HL-60/S4 (cell line): ENCODE results near the gene PACS2.
"Not testable (repeated sequence)": the region's sequence is repeated elsewhere in the genome, so short reads cannot be mapped to it uniquely, and the experiment has no call there.

Experiments used
- in situ Hi-C: fragments of 300-500 bp; cut with MboI; formaldehyde crosslinking; loops from 2 replicates; pipeline ENCODE4 v1.14.3; 2022; ENCODE audit warnings: low sequenced_read_pairs

The PACS2 gene

DNA sequence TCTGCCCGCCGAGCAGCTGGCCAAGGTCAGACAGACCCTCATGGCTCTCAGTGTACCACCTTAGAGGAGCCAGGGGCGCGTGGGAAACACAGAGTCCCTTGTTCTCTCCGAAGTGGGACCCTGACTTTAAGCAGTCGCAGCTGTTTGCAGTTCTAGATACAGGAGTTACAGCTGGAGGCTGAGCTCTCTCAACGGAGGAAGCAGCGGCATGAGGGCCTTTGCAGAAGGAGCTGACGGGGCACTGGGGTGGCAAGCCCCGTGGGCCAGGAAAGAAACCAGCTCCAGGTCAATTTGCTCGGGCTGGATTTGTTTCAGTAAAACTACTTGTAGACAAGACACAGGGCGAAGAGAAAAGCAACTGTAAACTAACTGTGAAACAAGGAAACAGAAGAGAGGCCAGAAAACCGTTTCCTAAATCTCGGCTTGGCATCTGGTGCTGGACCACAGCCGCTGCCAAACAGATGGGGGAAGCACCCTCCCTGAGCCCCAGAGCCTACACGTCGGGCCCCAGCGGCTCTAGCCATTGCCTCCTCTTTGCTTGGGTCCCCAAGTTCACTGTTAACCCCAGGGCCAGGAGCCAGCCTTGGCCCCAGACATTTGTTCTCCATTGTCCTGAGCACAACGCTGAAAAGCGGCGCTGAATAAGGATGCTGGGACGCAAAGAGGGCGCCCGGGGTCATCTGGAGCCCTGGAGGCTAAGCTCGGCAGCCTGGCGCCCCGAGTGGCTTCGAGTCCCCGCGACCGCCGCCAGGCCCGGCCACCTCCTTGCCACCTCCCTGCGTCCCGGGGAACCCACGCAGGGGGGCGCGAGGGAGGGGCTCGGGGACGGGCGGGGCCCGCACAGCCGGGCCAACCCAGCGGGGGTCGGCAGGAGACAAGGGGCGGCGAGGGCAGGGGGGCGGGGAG is 914 bp upstream of the PACS2 start:
- in situ Hi-C loops: no loop called here

DNA sequence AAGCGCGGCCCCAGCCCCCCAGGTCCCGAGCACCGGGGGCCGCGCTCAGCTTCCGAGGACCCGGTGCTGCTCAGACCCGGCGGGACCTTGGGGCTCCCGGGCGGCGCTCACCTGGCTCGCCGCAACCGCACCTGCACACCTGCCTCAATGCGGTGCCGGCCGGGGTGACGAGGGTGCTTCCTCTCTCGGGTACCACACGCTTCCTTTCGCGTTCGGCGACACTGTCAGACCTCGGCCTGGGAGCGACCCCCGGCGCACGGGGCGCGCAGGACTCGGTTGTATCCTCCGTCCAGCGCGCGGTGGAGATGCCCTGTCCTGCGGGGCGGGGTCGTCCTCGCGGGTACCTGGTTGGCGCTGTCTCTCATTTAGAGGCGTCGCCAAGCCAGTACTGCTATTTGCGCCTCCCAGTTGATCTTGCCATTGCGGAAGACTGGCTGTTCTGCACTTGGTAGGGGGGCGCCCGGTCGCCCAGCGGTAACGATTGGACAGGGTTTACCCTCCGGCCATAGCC is 718 bp downstream of the PACS2 start:
- in situ Hi-C loops: no loop called here

DNA sequence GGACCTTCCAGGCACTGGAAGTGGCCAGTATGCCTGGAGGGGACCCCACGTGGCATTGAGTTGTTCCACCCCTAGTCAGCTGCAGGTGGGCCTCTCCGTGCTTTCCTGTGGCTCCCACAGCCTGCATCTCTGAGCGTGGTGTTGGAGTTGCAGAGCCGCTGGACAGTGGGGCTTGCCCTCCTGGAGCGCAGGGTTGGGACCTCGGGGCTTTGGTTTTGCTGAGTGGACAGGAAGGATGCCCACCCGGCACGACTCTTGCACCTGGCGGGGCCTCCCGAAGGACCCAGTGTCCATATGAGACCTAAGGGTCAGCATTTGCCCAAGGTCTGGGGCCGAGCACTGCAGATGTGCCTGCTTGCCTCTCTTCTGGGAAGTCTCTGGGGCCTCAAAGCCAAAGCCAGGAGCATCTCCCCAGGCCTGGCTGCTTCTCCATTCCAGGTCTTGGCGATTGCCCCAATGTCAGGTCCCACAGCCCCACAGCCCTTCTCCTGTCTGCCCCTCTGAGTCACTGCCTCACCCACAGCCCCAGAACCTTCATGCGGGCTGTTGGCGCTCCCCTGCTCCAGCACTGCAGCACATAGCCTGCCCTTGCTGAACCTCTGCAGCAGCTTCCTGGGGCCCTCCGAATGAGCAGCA is 1.5 kb downstream of the PACS2 start:
- in situ Hi-C loops: no loop called here

DNA sequence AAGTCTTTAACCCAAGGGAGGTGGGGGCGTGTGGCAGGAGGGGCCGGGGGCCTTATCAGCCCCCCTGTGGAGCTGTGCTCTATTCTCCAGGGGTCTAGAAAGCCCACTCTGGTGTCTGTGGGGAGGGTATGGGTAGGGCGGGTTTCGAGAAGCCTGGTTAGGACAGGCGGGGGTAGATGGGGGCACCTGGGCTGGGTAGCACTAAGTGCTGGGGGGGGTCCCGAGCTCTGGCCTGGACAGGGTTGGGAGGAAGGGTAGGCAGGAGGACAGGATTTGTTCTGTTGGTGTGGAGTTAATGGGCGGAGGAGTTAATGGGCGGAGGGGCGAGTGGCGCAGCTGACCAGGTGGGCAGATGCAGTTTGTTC is 2.0 kb downstream of the PACS2 start:
- in situ Hi-C loops: no loop called here

DNA sequence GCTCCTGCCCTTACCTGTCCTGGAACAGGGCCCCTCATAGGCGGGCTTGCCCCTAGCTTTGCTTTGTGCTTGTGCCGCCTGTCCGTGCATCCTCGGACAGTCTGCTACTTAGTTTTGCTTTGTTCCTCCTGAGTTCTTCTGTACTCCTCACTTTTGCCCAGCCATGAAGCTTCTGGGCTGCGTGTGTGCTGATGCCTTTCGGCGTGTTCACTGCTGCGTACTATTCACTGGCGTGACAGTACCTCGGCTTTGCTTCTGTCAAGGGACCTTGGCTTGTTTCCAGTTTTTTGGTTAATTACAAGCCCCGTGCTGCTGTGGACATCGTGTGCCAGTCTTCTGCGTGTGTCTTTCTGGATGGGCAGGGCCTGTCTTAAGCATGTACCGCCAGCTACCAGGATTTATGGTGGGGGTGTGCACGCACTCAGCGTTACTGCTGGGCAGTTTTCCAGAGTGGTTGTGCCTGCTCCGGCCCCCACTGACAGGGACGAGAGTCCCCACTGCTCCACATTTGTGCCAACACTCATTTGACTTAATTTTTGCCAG is 2.5 kb downstream of the PACS2 start:
- in situ Hi-C loops: no loop called here

DNA sequence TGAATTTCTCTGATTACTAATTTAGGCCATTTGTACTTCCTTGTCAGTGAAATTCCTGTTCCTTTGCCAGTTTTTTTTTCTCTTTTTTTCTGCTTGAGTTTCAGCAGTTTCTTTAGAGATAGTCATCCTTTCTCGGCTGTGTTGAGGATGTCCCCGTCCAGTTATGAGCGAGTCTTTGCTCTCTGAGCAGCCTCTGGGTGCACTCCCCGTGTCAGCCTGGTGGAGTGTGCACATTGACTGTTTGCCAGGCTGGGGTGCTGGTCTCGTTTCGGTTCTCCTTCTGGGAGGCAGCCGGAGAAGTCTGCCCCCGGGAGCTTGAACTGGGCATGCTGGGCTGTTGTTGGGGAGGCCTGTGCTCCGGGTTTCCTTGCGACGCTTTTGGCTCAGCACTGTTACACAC is 3.0 kb downstream of the PACS2 start:
- in situ Hi-C loops: no loop called here

DNA sequence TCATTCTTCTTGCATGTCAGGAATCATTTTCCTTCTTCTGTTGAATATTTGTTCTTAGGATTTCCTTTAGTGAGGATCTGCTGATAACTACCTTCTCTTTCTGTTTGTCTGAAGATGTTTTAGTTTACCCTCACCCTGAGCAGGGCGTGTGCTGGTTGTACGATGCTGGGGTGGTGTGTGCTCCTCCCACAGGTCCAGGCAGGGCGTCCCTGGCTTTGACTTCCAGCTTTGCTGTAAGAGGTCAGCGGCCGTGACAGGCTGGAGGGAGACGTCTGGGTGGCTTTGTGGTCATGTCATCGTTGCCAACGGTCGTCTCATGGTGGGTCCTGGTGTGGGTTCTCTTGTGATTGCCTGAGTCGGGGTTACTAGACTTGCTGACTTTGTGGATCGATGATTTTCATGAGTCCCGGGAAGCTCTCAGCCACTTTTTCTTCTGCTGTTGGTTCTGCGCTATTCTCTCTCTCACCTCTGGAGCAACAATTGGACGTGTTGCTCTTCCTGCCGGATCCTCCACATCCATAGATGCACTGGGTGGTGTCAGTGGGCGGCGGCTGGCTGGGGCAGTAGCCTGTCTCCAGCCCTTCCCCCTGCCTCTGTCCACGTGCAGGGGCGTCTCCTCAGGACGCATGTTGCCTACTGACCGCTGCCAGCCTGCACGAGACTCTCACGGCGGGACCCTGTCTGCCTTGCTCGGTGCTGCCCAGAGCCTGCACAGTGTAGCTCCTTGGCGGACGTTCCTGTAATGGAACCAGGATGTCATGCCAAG is 8.4 kb downstream of the PACS2 start:
- in situ Hi-C loops: no loop called here

DNA sequence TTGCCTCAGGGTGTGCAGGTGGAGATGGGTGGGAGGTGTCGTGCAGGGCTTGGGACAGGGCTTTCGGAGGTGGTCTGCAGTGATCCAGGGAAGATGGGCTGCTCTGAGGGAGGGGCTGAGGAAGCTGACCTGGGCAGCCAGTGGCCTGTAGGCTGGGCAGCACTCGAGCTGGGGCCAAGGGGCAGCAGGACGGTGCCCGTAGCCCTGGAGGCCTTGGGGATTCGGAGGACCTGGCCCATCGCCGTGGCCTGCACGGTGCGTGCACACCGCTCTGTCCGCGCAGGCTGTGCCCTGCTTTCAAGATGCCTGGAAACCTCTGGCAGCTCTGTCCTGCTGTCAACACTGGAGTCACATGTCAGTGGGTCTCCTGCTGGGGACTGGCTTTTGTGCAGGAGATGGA is 9.1 kb downstream of the PACS2 start:
- in situ Hi-C loops: no loop called here

DNA sequence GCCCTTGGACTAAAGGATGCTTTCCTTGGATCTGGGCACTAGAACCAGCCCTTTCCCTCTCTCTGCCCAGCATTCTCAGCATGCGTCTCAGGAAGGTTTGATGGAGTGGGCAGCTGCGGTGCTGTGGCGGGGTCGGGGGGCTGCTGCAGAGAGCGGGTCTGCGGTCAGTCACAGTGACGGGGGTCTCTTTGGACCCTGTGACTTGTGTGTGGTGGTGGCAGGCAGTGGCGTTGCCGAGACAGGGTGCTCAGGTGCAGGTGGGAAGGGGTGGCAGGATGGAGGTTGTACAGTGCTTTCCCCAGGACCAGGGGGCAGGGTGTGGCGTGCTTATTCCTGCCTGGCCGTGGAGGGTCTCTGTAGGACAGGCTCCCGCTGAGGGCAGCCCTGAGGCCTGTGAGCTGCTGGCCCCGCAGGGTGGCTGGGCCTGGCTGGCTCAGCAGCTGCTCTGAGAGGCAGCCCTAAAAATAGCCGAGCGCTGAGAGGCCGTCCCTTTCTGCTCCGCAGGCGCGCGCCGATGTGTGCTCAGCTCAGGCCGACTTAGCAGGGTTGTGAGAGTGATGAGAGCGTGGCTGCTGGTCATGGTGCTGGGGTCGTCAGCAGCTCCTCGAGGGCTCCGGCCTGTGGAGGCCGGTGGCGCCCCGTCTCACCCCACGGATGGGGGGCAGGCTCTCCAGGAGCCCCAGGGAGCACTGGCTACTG is 9.7 kb downstream of the PACS2 start:
- in situ Hi-C loops: no loop called here

DNA sequence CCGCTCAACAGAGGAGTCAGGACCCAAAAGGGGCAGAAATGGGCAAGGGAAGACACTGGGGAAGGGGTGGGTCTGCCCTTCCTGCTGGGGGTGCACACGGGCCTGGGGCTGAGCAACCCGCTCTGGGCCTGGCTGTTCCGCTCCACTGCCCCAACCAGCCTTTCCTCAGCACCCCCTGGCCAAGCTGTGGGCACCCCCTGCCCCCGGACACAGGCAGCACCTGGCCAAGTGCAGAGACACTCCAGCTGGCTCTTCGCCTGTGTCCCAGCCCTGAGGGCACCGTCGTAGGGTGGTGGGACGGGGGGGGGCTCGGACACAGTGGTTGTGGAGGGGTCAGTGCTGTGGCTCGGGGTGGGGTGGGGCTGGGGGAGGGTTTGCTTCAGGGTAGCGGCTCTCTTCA is 10.3 kb downstream of the PACS2 start:
- in situ Hi-C loops: no loop called here

DNA sequence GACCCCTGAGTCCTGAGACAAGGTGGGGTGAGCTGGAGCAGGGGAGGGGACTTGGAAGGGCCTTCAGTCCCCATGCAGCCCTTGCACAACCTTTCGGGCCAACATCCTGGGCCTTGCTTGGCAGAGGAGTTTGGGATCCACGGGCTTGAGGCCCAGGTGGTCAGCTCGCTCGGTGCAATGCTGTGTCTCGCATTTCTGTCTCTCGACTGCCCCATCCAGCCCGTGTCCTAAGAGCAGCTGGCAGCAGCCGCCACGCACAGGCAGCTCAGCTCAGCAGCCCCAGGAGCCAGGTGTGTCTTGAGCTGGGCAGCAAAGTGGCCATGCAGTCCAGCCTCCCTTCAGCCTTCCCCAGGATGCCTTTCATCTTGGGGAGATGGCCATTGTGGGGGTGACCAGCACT is 10.8 kb downstream of the PACS2 start:
- in situ Hi-C loops: no loop called here

DNA sequence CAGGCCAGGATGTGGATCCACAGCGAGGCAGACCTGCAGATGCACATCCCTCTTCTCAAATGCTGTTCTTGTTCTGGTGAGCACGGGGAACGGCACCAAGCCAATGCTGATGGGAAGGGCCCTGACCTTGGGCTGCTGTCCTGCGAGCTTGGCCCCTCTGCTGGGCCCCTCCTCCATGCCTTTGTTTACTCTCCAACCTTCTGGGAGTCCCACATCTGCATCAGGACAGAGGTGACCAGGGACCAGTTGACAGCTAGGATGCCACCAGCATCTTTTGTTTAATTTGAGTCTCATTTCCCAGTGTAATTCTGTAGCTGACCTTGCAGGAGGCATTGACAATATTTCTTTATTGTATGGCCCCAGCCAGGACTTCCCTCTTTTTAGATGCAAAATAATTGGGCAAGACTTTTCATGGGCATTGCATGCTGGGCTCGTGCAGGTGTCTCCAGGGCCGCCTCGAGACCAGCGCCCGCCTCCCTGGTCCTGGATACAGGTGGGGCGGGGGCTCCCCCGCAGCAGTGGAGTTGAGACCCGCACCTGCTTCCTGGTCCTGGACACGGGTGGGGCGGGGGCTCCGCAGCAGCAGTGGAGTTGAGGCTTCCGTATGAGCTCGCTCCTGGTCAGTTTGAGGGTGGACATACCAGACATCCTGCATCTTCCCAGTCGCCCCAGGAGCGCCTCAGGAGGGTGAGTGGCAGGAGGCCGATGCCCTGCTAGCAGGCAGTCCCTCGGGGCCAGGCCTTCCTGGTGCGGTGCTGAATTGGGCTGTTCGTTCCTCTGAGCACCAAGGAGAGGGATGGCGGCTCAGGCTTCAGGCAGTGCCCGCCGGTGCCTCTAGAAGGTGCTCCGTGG is 11.4 kb downstream of the PACS2 start:
- in situ Hi-C loops: no loop called here

DNA sequence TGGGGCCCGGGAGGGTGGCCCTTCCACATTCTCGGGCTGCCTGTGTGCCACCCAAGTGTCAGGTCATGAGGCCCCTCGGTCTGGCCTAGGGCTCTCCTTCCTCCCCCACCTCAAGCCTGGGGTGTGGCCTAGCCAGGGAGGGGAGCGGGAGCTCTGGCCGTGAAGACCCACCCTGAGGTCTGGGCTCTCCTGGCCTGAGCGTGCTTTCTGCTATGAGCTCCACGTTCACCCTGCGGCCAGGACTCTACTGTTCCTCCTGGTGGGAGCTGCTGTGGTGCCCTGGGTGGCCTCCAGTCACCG is 12.0 kb downstream of the PACS2 start:
- in situ Hi-C loops: no loop called here

DNA sequence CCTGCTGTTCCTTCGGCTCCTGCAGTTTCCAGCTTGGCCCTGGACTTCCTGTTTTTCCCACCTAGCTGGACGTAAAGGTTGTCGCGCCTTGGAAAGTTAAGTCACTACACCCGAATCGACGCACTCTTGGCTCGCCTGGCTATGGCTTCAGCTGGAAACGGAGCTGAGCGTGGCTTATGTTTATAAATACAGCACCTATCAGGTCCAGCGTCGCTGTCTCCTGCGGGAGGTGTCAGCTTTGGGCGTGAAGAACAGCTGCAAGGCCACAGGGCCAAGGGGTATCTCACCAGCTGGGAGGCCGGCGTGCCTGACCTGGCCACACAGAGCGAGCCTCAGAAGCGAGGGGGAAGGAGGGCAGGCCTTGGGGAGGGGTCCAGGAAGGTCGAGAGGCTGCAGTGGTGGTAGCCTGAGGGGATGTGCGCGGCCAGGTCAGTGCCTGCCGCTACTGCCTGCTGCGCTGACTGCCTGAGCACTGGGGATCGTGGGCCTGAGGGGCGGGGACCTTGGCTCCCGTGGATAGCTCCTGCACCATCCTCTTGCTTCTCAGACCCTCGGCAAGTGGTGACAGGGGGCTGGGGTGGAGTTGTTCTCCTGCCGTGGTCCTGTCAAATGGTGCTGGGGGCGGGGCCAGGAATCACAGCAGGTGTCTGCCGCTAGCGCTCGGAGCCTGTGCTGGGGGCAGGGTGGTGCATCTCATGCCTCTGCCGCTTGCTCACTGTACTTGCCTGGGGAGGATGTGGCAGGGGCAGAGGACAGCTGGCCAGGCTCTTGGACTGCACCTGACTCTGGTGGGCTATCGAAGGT is 12.5 kb downstream of the PACS2 start:
- in situ Hi-C loops: no loop called here

DNA sequence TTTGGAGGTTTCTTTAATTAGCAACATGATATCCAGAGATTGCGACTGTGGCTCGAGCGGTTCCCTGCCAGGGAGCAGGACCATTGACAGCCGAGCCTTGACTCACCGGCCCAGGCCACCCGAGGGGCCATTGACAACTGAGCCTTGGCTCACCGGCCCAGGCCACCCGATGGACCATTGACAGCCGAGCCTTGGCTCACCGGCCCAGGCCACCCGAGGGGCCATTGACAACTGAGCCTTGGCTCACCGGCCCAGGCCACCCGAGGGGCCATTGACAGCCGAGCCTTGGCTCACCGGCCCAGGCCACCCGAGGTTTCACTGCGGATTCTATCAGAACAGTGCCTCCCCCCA is 13.1 kb downstream of the PACS2 start:
- in situ Hi-C loops: not testable (repeated sequence)

DNA sequence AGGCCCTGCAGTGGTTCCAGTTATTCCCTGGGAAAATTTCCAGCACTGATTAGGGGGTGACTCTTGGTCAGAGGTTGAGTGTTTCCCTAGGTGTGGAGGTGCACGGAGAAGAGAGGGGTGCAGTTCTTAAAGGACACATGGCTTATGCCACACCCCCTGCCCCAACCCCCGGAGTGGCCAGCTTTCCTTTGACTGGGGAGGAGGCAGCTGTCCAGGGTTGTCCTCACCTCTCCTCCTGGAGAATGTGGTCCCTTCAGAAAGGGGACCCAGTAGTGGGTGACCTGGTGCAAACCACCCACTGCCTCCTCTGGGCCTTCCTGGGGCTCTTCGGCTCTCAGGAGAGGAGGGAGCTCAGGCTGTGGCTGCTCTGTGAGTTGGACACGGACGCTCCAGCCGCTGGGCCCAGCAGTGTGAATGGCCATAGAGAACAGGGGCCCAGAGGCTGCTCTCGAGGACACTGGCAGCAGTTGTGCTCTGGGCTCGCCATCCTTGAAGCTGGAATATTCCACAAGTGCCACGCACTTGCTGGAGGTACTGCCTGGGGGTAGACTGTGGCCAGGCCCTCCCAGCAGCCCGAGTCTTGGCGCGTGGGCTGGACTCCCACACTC is 13.6 kb downstream of the PACS2 start:
- in situ Hi-C loops: no loop called here

DNA sequence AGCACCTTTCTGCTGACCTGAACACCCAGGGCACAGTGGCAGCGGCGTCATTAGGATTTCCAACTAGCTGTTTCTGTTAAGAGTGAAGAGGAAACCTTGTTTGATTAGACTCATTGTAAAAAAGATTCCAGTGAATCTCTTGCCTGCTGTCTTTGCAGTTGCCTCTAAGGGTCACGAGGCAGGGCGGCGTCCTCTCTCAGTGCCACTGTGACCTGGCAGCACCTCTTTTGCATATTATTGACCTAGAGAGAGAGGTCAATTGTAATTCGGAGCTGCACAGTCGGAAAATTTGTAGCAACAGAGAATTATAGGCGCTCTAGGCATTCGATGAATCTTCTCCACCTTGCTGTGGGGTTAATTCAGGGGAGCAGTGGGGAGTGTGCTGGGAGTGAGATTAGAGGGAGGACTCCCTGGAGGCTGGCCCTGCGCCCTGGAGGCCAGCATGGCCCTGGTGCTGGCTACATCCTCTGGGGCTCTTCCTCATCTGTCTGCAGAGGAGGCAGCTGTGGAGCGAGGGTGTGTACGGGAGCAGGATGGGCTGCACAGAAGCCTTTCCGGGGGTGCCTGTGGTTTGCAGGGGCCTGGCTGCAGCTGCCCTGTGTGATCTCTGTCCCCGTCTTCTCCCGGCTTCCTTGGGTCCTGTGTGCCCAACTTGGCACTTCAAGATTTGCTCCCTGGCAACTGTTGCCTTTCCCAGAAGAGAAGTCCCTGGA is 14.3 kb downstream of the PACS2 start:
- in situ Hi-C loops: no loop called here

DNA sequence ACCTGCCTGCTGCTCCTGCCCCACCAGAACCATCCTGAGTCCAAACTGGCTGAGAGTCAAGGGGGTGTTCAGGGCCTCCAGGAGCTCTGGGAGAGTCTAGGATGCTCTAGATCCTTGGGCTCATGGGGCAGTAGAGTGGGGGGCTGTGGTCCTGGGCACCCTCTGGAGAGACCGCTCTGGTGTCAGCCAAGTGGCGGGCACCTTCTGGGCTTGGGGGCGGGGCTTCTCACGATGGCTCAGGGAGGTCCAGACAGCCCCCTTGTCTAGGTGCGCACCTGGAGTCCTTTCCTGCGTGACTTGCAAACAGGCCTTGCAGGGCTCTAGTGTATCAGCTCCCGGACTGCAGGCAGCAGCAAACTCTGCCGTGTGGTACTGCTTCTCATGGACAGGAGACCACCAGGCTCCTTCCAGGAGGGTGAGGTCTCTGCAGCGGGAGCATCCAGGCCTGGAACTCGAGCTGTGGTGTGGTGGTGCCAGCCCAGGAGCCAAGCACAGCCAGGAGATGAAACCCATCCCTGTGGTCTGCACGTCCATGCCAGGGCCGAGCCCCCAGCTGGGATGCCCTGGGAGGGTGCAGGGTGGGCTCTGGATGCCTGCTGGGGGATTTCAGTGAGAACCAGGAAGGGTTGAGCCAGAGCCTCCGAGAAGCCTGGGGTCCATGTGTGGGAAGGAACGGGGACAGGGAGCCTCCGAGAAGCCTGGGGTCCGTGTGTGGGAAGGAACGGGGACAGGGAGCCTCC is 15.0 kb downstream of the PACS2 start:
- in situ Hi-C loops: no loop called here
